Activated naive CD4-positive, alpha-beta T cell treated with anti-CD3 and anti-CD28 coated beads, Interleukin-2, amount 10 ng/mL, durations not matched to agents 7 days and 5 days (primary cell): ENCODE measurements around the gene HINT2.

Experiments
- CTCF ChIA-PET: fragments of 350-600 bp; sonication (Branson Sonifier 250); formaldehyde crosslinking; loops from one replicate; lab custom pipeline; 2021; ENCODE audit warnings: antibody characterized with exemption; lab: Charles Lee
- DNase-seq: peaks from one replicate; pipeline ENCODE4 v3.0.0-alpha.2; 2020
- H3K27ac Mint-ChIP-seq: one replicate; pipeline ENCODE4 v1.8.0; 2021; ENCODE audit warnings: mild to moderate bottlenecking, moderate library complexity, mixed read lengths
- H3K27me3 Mint-ChIP-seq: one replicate; pipeline ENCODE4 v1.8.0; 2021; ENCODE audit warnings: mild to moderate bottlenecking, mixed read lengths
- H3K36me3 Mint-ChIP-seq: one replicate; pipeline ENCODE4 v1.8.0; 2021; ENCODE audit warnings: mixed read lengths
- H3K4me1 Mint-ChIP-seq: one replicate; pipeline ENCODE4 v1.8.0; 2021; ENCODE audit warnings: mixed read lengths
- H3K4me3 Mint-ChIP-seq: one replicate; pipeline ENCODE4 v1.8.0; 2021; ENCODE audit warnings: mild to moderate bottlenecking, moderate library complexity, mixed read lengths
- H3K9me3 Mint-ChIP-seq: one replicate; pipeline ENCODE4 v1.8.0; 2021; ENCODE audit warnings: mixed read lengths

HINT2 gene

GRCh38 chr9:35847792-35848572 is 33.1 kb upstream of the HINT2 start:
- no peak for DNase-seq
- H3K36me3 Mint-ChIP-seq = no peaks in the 10 kb centered on the region
- no peaks in the 10 kb centered on the region for H3K9me3 Mint-ChIP-seq
- no peak overlapping the region for H3K4me3 Mint-ChIP-seq
- CTCF ChIA-PET = interaction anchor here (1.4 kb wide), 2 partner anchors 10 to 22 kb away, joined by 4 read pairs; no protein-coding TSS in a partner anchor
- peaks cover 11% of the 10 kb centered on the region for H3K27me3 Mint-ChIP-seq
- peaks cover 25% of the 10 kb centered on the region for H3K4me1 Mint-ChIP-seq
- no peak overlapping the region for H3K27ac Mint-ChIP-seq

DNA sequence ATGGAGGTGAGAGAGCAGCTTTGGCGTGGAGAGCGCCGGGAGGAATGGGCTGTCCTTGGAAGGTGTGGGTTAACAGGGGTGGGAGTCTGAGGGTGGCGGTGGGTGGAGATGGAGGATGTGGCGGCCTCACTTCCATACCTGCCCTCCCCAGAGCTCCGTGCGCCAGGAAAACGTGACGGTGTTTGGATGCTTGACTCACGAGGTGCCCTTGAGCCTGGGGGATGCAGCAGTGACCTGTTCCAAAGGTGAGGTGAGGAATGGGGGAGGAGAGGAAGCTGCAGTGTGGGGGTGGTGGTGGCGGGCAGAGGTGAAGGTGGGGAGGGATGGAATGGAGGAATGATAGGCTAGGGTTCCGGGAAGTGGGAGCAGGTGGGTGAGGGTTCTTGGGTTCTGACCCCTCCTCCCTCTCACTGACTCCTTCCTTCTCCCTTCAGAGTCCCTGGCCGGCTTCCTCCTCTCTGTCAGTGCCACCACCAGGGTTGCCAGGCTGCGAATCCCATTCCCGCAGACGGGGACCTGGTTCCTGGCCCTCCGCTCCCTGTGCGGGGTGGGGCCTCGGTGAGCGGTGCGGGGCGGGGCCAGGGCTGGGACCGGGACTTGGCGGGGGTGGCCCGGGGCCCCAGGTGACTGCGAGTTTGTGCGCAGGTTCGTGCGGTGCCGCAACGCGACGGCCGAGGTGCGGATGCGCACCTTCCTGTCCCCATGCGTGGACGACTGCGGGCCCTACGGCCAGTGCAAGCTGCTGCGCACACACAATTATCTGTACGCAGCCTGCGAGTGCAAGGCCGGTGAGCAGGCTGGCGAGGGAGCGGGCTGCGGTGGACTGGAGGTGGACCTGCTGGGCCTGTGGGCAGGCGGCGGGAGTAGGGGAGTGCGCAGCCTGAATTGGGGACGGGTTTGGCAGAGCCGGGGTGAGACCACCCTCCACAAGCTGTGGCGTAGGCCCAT is 31.3 kb upstream of the HINT2 start:
- CTCF ChIA-PET = interaction anchor here (0.6 to 4.7 kb wide), 6 partner anchors 11 to 390 kb away, joined by 3 to 16 read pairs (median 4); partner anchors contain the start of gene HINT2
- no peaks in the 10 kb centered on the region for H3K36me3 Mint-ChIP-seq

DNA sequence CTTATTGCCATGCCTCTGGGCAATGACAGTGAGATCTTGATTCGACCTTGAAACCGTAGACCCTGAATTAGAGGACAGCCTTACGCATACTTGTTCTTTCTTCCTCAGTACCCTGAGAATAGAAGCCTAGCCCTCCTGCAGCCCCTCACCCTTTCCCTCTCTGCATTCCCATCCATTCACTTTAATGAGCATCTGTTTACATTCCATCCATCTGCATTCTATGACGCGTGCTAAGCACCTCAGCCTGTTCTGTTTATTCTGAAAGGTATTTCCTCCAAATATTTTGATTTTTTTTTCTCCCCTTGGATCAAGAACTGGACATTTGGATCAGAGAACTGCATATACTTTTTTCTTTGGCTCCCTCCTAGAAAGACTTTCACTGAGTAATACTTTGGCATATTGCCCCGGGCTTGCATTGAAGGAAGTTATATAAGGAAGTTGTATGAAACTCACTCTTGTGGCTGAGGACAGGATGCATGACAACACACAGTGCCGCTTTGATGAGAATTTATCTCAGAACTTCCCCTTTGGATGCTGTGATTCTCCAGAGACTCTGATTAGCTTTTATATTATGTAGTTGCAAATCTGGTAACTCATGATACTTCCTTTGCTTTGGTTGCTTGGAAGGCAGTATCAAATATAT is 29.9 kb upstream of the HINT2 start:
- no peak overlapping the region for H3K27ac Mint-ChIP-seq
- H3K36me3 Mint-ChIP-seq = no peaks in the 10 kb centered on the region
- H3K4me1 Mint-ChIP-seq = peaks cover 25% of the 10 kb centered on the region
- CTCF ChIA-PET = interaction anchor here (1.1 to 4.7 kb wide), 5 partner anchors 10 to 49 kb away, joined by 3 to 16 read pairs (median 4); partner anchors contain the start of gene HINT2
- peak; percentile 31 for DNase-seq
- H3K4me3 Mint-ChIP-seq = no peak overlapping the region
- peaks cover 9% of the 10 kb centered on the region for H3K27me3 Mint-ChIP-seq
- H3K9me3 Mint-ChIP-seq = no peaks in the 10 kb centered on the region

More for the DNA sequence above, 31.3 kb upstream of the HINT2 start:
- H3K27me3 Mint-ChIP-seq = peaks cover 6% of the 10 kb centered on the region
- no peaks in the 10 kb centered on the region for H3K9me3 Mint-ChIP-seq
- no peak for DNase-seq
- peaks cover 25% of the 10 kb centered on the region for H3K4me1 Mint-ChIP-seq
- peak overlapping the region; percentile 26 for H3K27ac Mint-ChIP-seq
- H3K4me3 Mint-ChIP-seq = no peak overlapping the region

GRCh38 chr9:35842795-35843194 is 28.0 kb upstream of the HINT2 start:
- DNase-seq = no peak
- Mint-ChIP-seq H3K27me3 (peaks cover 13% of the 10 kb centered on the region), H3K27ac (no peak overlapping the region), H3K36me3 (no peaks in the 10 kb centered on the region), H3K4me1 (peaks cover 25% of the 10 kb centered on the region), H3K9me3 (no peaks in the 10 kb centered on the region), H3K4me3 (no peak overlapping the region)
- CTCF ChIA-PET = interaction anchor here (1.1 to 4.7 kb wide), 3 partner anchors 8 to 17 kb away, joined by 3 to 16 read pairs (median 5); partner anchors contain the start of gene FAM221B

DNA sequence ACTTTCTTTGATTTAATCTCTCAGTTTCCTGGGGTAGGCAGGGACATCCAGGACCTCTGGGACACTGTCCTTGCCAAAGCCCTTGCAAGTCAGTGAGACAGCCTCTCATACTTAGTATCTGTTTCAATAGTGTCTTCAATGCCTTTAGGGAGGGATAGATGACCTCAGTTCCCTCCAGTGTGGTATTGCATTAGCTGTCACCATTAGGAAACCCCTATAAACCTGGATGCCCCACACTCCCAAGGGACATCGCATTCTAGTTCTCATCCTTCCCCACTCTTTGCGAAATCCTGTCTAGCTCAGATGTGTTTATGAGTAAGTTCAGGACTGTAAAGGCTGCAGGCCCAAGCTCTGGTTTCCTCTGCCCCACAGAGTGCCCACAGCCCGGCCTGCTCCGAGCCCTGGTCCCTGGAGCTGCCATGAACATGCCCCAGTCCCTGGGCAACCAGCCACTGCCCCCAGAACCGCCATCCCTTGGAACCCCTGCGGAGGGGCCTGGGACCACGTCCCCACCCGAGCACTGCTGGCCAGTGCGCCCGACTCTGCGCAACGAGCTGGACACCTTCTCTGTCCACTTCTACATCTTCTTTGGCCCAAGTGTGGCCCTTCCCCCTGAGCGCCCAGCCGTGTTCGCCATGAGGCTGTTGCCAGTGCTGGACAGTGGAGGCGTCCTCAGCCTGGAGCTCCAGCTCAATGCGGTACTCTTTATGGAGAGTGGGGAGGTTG is 27.3 kb upstream of the HINT2 start:
- CTCF ChIA-PET = interaction anchor here (0.6 to 1.7 kb wide), 5 partner anchors 14 to 166 kb away, joined by 3 to 5 read pairs (median 3); partner anchors contain the start of gene FAM221B
- no peak for DNase-seq
- peaks cover 25% of the 10 kb centered on the region for H3K4me1 Mint-ChIP-seq
- no peak overlapping the region for H3K27ac Mint-ChIP-seq
- no peaks in the 10 kb centered on the region for H3K36me3 Mint-ChIP-seq
- H3K9me3 Mint-ChIP-seq = no peaks in the 10 kb centered on the region
- no peak overlapping the region for H3K4me3 Mint-ChIP-seq
- peaks cover 16% of the 10 kb centered on the region for H3K27me3 Mint-ChIP-seq

- CTCF ChIA-PET = interaction anchor here (0.6 to 1.7 kb wide), 5 partner anchors 13 to 166 kb away, joined by 3 to 5 read pairs (median 3); partner anchors contain the start of gene FAM221B
- H3K4me1 Mint-ChIP-seq = peaks cover 21% of the 10 kb centered on the region
- DNase-seq = no peak
- H3K36me3 Mint-ChIP-seq = no peaks in the 10 kb centered on the region
- H3K9me3 Mint-ChIP-seq = no peaks in the 10 kb centered on the region
- H3K4me3 Mint-ChIP-seq = no peak overlapping the region
- no peak overlapping the region for H3K27ac Mint-ChIP-seq
- H3K27me3 Mint-ChIP-seq = peaks cover 18% of the 10 kb centered on the region
These were observed 26.7 kb upstream of the HINT2 start for GRCh38 chr9:35841645-35841900.

DNA sequence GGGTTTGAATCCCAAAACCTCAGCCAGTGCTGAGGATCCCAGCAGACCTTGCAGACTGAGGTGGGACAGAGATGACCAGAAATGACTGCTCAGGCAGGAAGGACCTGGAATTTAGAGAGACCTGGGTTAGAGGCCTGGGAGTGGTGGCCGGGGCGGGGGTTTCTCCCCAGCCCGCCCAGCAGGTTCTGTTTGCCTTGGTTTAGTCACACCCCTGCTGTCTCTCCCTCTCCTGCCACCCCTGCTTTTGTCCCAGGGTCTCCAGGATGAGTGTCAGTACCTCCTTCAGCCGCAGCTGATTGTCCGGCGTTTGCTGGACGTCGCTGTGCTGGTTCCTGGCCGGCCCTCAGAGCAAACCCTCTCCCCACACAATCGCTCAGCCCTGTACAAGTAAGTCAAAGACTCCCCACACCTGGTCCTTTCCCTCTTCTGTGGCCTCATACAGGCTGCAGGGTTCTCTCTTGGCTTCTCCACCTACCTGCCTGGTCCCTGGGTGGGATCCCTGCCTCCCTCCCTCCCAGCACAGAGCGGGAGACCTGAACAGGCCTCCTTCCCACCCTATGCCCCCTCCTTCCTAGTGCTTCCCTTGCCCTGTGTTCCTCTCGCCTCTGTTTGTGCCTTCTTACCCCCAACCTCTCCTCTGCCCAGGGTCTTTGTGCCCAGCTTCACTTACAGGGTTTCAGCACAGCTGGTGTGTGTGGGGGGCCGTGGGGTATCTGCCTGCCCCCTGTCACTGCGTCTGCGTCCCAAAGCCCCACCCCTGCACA is 26.2 kb upstream of the HINT2 start:
- no peak overlapping the region for H3K4me3 Mint-ChIP-seq
- no peak overlapping the region for H3K27ac Mint-ChIP-seq
- no peaks in the 10 kb centered on the region for H3K36me3 Mint-ChIP-seq
- H3K4me1 Mint-ChIP-seq = peaks cover 21% of the 10 kb centered on the region
- peaks cover 18% of the 10 kb centered on the region for H3K27me3 Mint-ChIP-seq
- no peak for DNase-seq
- CTCF ChIA-PET = interaction anchor here (1.0 to 1.7 kb wide), 2 partner anchors 15 to 41 kb away, joined by 3 to 5 read pairs; no protein-coding TSS in a partner anchor
- no peaks in the 10 kb centered on the region for H3K9me3 Mint-ChIP-seq

GRCh38 chr9:35839926-35840325 is 25.1 kb upstream of the HINT2 start:
- Mint-ChIP-seq H3K4me1 (peaks cover 10% of the 10 kb centered on the region), H3K4me3 (no peak overlapping the region), H3K27ac (no peak overlapping the region), H3K36me3 (no peaks in the 10 kb centered on the region), H3K9me3 (no peaks in the 10 kb centered on the region), H3K27me3 (peaks cover 15% of the 10 kb centered on the region)
- CTCF ChIA-PET = interaction anchor here (1.4 kb wide), 1 partner anchor 50 kb away, joined by 3 read pairs; no protein-coding TSS in a partner anchor
- no peak for DNase-seq

- no peak overlapping the region for H3K27ac Mint-ChIP-seq
- no peak overlapping the region for H3K4me3 Mint-ChIP-seq
- H3K9me3 Mint-ChIP-seq = no peaks in the 10 kb centered on the region
- DNase-seq = no peak
- peaks cover 15% of the 10 kb centered on the region for H3K27me3 Mint-ChIP-seq
- CTCF ChIA-PET = interaction anchor here (0.7 to 2.7 kb wide), 7 partner anchors 10 to 69 kb away, joined by 3 to 12 read pairs (median 7); no protein-coding TSS in a partner anchor
- peaks cover 8% of the 10 kb centered on the region for H3K4me1 Mint-ChIP-seq
- H3K36me3 Mint-ChIP-seq = no peaks in the 10 kb centered on the region
These were observed 21.8 kb upstream of the HINT2 start for GRCh38 chr9:35836595-35836994.

DNA sequence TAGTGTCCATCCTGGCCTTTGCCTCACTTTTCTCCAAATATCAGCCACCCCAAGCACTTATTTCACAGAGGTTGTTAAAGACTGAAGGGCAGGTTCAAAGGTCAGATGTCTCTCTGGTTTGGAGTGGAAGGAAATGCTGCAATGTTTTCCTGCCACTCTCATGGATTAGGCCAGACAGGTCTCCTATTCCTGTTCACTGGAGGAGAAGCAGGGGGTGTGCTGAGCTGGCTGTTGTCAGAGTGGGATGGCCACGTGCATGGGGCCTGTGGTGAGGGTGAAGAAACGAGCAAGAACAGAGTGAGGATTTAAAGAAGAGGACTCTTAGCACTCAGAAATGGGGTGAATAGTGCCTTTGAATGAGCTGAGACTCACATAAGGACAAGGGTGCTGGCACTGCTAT is 20.9 kb upstream of the HINT2 start:
- Mint-ChIP-seq H3K27ac (no peak overlapping the region), H3K4me1 (peaks cover 8% of the 10 kb centered on the region), H3K4me3 (no peak overlapping the region), H3K36me3 (no peaks in the 10 kb centered on the region), H3K9me3 (no peaks in the 10 kb centered on the region), H3K27me3 (peaks cover 18% of the 10 kb centered on the region)
- CTCF ChIA-PET = interaction anchor here (0.8 to 3.4 kb wide), 13 partner anchors 9 to 225 kb away, joined by 3 to 16 read pairs (median 7); partner anchors contain the start of gene SPAG8
- DNase-seq = no peak

DNA sequence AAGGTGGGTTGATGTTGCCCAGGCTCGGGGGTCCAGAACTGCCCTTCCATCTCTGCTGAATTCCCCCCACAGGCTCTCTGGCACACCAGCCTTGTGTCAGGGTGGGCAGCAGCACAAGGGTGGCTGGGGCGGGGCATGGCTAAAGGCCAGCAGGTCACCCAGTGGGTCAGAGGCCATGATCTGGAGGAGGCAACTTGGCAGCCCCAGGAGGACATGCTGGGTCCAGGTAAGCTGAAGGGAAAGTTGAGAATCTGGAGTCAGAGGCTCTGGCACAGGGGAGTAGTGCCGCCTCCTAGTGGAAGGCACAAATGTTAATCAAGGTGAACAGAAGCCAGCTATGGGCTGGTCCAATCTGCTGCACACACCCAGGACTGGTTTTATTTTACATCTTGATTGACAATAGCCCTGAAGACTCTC is 20.4 kb upstream of the HINT2 start:
- Mint-ChIP-seq H3K36me3 (no peaks in the 10 kb centered on the region), H3K9me3 (no peaks in the 10 kb centered on the region), H3K27ac (no peak overlapping the region), H3K27me3 (peaks cover 19% of the 10 kb centered on the region), H3K4me1 (peaks cover 10% of the 10 kb centered on the region), H3K4me3 (no peak overlapping the region)
- peak; percentile 52 for DNase-seq
- CTCF ChIA-PET = interaction anchor here (0.8 to 3.4 kb wide), 13 partner anchors 9 to 225 kb away, joined by 3 to 16 read pairs (median 7); partner anchors contain the start of gene SPAG8
